NCI-H69 (cell line): Measurements from ENCODE around the gene STOML1.
A peak's percentile ranks its signal among the peaks of the same experiment; 100 is the strongest.

ENCODE experiments used
- DNase-seq: peaks from one replicate; lab custom pipeline; 2025; lab: John Stamatoyannopoulos, UW

STOML1 gene

GRCh38 chr15:73991726-73992593 is at the start of gene STOML1:
Gene STOML1, minus strand, starts transcription at chr15:73992295. Its CDS starts 72 bp downstream, at chr15:73992223.
- DNase-seq: peak; percentile 94

GRCh38 chr15:74041311-74041756 is 49.2 kb upstream of the STOML1 start:
- no peak for DNase-seq

- peak; percentile 2 for DNase-seq
Measured at GRCh38 chr15:74040109-74040850, 48.2 kb upstream of the STOML1 start.

GRCh38 chr15:74039656-74040010 is 47.5 kb upstream of the STOML1 start:
- no peak for DNase-seq

- DNase-seq: no peak
Measured at GRCh38 chr15:74038707-74039655, 46.9 kb upstream of the STOML1 start.

- DNase-seq: no peak
Measured at GRCh38 chr15:74037171-74038117, 45.3 kb upstream of the STOML1 start.

- DNase-seq: peak; percentile 41
Measured at GRCh38 chr15:74036271-74037170, 44.4 kb upstream of the STOML1 start.

GRCh38 chr15:74035121-74036017 is 43.3 kb upstream of the STOML1 start:
- no peak for DNase-seq

- DNase-seq: no peak
Measured at GRCh38 chr15:74034206-74034755, 42.2 kb upstream of the STOML1 start.

- DNase-seq: no peak
Measured at GRCh38 chr15:74032606-74033561, 40.8 kb upstream of the STOML1 start.

- no peak for DNase-seq
Measured at GRCh38 chr15:74032046-74032445, 40.0 kb upstream of the STOML1 start.

GRCh38 chr15:74028646-74029045 is 36.6 kb upstream of the STOML1 start:
- DNase-seq: no peak

- no peak for DNase-seq
Measured at GRCh38 chr15:74027688-74028087, 35.6 kb upstream of the STOML1 start.

GRCh38 chr15:74025436-74025835 is 33.3 kb upstream of the STOML1 start:
- no peak for DNase-seq

- no peak for DNase-seq
Measured at GRCh38 chr15:74024687-74025086, 32.6 kb upstream of the STOML1 start.

GRCh38 chr15:74022706-74023470 is 30.8 kb upstream of the STOML1 start:
- no peak for DNase-seq
